GM12865 (cell line): ENCODE data around the gene GABRB1.

Experiments used
- DNase-seq: peaks from one replicate; pipeline ENCODE4 v3.0.0; 2010; ENCODE audit warnings: low read depth
- H3K4me3 ChIP-seq: 2 replicates; pipeline ENCODE4 v1.5.1; 2011; ENCODE audit warnings: mild to moderate bottlenecking, low read depth, low read length, control low read depth
- TF ChIP-seq, protein P1 (sequence below): IDR thresholded peaks from 2 replicates; pipeline ENCODE4 v1.5.1; 2011; ENCODE audit warnings: low read length, control low read depth, low read depth, inconsistent platforms; ENCODE audit not compliant: insufficient read depth; ENCODE audit errors: missing control alignments

Gene GABRB1

DNA sequence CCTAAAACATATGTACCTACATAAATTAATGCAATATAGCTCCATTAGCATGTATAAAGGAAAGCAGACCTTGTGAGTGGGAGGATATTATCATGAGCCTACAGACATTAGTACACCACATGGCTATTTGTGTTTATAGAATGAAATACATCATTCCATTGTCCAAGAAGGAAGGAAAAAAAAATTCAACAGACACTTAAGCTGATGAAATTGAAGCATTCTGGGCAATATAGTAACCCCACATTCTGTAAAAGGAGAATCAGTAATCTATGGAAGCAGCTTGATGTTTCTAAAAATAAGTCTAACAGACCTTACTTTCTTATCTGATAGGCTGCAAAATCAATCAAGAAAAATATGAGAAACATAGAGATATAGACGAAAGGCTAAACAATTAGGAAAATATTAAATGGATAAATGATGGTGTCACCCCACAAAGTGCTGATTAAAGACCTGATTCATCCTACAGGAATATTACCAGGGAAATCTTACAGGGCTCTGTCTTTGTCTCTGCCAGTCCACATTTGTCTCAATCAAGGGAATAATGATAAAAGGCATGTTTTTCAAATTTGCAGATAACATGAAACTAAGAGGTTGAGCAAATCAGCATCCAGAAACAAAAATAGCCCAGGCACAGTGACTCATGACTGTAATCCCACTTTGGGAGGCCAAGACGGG lies 355.3 kb downstream of the GABRB1 start:
- no peak overlapping the region for H3K4me3 ChIP-seq
- TF ChIP-seq, protein P1, sequence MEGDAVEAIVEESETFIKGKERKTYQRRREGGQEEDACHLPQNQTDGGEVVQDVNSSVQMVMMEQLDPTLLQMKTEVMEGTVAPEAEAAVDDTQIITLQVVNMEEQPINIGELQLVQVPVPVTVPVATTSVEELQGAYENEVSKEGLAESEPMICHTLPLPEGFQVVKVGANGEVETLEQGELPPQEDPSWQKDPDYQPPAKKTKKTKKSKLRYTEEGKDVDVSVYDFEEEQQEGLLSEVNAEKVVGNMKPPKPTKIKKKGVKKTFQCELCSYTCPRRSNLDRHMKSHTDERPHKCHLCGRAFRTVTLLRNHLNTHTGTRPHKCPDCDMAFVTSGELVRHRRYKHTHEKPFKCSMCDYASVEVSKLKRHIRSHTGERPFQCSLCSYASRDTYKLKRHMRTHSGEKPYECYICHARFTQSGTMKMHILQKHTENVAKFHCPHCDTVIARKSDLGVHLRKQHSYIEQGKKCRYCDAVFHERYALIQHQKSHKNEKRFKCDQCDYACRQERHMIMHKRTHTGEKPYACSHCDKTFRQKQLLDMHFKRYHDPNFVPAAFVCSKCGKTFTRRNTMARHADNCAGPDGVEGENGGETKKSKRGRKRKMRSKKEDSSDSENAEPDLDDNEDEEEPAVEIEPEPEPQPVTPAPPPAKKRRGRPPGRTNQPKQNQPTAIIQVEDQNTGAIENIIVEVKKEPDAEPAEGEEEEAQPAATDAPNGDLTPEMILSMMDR, result no peak

DNA sequence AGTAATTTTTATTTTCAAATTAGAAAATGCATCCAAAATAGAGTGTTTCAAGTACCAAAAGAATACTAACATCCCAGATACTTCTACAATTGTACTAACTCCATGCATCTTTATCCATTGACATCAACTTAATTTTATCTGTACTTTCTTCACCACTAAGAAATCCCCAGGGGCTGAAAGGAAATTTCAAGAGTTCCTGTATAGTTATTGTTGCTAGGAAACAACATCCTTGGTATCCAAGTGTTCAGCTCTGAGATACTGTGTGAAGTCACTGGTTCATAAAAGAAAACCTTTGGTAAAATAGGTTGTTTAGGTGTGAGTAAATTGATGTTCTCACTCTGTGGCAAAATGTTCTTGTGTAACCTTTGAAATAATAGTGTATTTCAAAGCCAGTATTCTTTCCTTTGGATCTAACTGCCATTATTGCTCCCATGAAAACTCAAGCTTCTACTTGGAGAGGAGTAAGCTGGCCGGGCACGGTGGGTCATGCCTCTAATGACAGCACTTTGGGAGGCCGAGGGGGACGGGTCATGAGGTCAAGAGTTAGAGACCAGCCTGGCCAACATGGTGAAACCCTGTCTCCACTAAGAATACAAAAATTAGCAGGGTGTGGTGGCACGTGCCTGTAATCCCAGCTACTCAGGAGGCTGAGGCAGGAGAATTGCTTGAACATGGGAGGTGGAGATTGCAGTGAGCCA lies 359.2 kb downstream of the GABRB1 start:
- no peak for DNase-seq
- H3K4me3 ChIP-seq, result no peak overlapping the region
- TF ChIP-seq, protein P1, result no peak

More for the DNA sequence above, 355.3 kb downstream of the GABRB1 start:
- no peak for DNase-seq

DNA sequence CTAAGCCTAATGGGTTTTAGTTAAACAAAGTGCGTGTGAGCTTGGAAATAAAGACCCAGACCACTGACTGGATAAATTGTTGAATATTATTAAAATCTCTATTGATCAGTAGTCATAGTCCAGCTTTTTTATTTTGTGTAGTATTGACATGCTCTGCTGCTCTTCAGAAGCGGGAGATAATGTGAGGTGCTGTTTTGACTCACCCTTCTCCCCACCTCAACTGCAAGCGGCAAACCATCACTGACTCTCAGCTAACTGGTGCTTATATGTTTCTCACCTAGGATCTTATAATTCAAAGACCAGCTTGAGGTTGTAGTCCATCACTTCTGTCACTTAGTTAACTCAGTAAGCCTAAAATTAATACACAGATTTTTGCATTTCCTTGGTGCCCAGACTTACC lies 359.9 kb downstream of the GABRB1 start:
- peak; percentile 34 for DNase-seq
- H3K4me3 ChIP-seq, result no peak overlapping the region
- TF ChIP-seq, protein P1, result no peak

DNA sequence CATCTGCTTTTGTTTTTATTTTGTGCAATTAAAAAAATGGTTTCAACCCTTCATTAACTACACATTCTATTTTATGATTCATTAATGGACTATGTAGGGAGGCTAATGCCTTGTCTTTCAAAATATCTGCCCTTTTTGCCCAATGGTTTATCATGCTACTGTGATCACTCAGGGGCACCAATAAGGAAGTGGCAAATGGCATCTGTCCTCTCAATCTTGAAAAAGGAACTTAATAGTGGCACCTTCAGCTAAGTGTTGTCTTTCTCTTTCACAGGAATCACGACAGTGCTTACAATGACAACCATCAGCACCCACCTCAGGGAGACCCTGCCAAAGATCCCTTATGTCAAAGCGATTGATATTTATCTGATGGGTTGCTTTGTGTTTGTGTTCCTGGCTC lies 375.0 kb downstream of the GABRB1 start:
- DNase-seq, result no peak
- H3K4me3 ChIP-seq, result no peak overlapping the region
- TF ChIP-seq, protein P1, result no peak

DNA sequence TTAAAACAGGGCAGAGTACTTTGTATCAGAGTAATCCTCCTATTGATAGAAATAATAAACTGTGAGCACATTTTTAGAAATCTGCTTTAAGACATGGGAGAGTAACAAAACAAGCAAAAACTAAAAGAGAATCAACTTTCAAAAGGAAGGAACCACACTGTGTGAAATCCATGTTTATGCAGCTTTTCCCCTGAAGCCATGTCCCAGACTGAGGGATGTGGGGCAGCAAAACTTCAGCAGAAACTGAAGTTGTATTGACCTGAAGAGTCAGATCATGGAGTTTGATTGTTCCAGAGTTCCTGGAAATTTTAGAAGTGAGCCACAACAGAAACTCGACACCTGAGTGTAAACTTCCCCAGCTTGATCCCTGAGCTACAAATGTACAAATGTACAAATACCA lies 378.9 kb downstream of the GABRB1 start:
- TF ChIP-seq, protein P1, result no peak
- DNase-seq, result no peak
- no peak overlapping the region for H3K4me3 ChIP-seq

DNA sequence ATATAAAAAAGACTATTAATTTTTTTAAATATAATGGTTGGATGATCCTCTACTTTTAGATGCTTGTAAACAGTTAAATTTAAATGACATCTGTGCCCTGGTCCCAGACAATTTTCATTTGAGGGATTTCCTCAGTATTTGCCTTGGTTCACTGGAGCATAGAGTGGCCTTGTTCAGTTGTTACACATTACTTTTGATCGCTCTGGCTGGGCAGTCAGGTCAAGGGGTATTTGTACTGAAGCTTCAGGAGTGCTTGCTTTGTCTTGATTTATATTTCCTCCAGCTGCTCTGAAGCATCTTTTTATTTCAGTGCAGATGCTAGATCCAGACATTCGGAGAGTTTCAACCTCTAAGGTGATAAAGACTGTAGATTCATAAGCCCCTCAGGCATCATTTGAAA lies 382.2 kb downstream of the GABRB1 start:
- no peak overlapping the region for H3K4me3 ChIP-seq
- TF ChIP-seq, protein P1, result no peak
- DNase-seq, result no peak
